NCI-H446 treated with DMSO at 0.1 percent for 48 hours (cell line): ENCODE measurements around the gene LBH.

ENCODE experiments used
- DNase-seq: peaks from one replicate; lab custom pipeline; 2025; lab: John Stamatoyannopoulos, UW

The LBH gene

GRCh38 chr2:30277582-30277981, 46.2 kb downstream of the LBH start:
- no peak for DNase-seq

GRCh38 chr2:30278419-30278818, 47.1 kb downstream of the LBH start:
- no peak for DNase-seq

- DNase-seq = no peak
Observed at GRCh38 chr2:30280596-30281434, 49.5 kb downstream of the LBH start.

GRCh38 chr2:30282081-30282480, 50.7 kb downstream of the LBH start:
- DNase-seq = no peak

- DNase-seq = no peak
Observed at GRCh38 chr2:30282721-30283120, 51.4 kb downstream of the LBH start.

GRCh38 chr2:30283931-30284565, 52.7 kb downstream of the LBH start:
- no peak for DNase-seq

- no peak for DNase-seq
Observed at GRCh38 chr2:30285758-30286157, 54.4 kb downstream of the LBH start.

- peak; percentile 30 for DNase-seq
Observed at GRCh38 chr2:30287190-30287840, 56.0 kb downstream of the LBH start.

- DNase-seq = no peak
Observed at GRCh38 chr2:30287857-30288513, 56.7 kb downstream of the LBH start.

GRCh38 chr2:30288561-30288960, 57.2 kb downstream of the LBH start:
- DNase-seq = no peak

GRCh38 chr2:30293303-30293921, 62.1 kb downstream of the LBH start:
- no peak for DNase-seq

- DNase-seq = no peak
Observed at GRCh38 chr2:30294133-30294532, 62.8 kb downstream of the LBH start.

GRCh38 chr2:30296496-30296895, 65.2 kb downstream of the LBH start:
- no peak for DNase-seq

GRCh38 chr2:30298302-30298701, 67.0 kb downstream of the LBH start:
- DNase-seq = no peak

GRCh38 chr2:30300122-30300455, 68.8 kb downstream of the LBH start:
- DNase-seq = no peak

GRCh38 chr2:30300456-30301221, 69.3 kb downstream of the LBH start:
- no peak for DNase-seq

- DNase-seq = no peak
Observed at GRCh38 chr2:30301551-30301950, 70.2 kb downstream of the LBH start.

GRCh38 chr2:30302566-30302965, 71.2 kb downstream of the LBH start:
- DNase-seq = no peak

- DNase-seq = no peak
Observed at GRCh38 chr2:30303095-30303494, 71.8 kb downstream of the LBH start.

GRCh38 chr2:30305235-30305634, 73.9 kb downstream of the LBH start:
- no peak for DNase-seq

GRCh38 chr2:30306522-30306921, 75.2 kb downstream of the LBH start:
- no peak for DNase-seq
